Effector CD4-positive, alpha-beta T cell (primary cell): Measurements from ENCODE around the gene PRPF6.

Experiments used
- DNase-seq: peaks from one replicate; pipeline ENCODE4 v3.0.0-alpha.2; 2020

The PRPF6 gene

DNA sequence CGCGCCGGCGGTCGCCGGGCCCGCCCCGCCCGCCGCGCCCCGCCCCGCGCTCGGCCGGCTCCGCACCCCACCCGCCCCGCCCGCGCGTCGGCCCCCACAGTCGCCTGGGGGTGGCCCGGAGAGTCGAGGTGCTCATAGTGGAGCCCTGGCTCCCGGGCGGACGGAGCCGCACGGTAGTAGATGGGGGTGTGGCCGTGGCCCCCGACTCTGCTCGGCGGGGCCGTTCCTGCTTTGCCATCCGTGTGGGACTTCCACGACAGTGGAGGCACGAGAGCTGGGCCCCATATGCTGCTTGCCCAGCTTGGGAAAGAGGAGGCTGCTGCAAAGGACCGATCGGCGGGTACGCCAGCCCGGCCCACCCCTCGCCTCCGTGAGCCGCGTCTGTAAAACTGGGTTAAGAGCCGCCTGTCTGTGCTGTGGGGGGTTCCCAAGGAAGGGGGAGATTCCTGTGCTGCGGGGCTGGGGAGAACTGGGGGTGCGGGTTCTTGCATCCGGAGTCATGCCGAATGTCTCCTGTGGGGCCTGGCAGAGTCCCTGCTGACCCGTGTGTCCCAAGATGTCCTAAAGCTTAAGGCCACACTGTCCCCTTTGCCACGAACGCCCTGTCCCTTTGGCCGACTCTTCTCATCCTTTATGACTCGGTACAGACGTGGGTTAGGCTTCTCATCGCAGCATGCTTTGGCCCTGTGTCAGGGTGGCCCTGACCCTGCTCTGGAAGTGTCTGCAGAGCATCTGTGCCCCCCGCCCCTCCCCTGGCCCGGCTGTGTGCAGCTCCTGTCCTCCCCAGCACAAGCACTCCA is 99.3 kb downstream of the PRPF6 start, which contains the start of gene OPRL1:
Gene OPRL1 (plus strand): TSS at position 70 of the 800 bp plus-strand sequence. CDS start 12,639 bp downstream, outside the sequence.
- peak; percentile 49 for DNase-seq

GRCh38 chr20:64080813-64081623 is 100.1 kb downstream of the PRPF6 start:
- DNase-seq: no peak

- no peak for DNase-seq
Measured at GRCh38 chr20:64081624-64081964, 100.7 kb downstream of the PRPF6 start.

GRCh38 chr20:64082126-64082731 is 101.3 kb downstream of the PRPF6 start:
- DNase-seq: no peak
